Trophoblast cell (in vitro differentiated cells and primary cell): ENCODE data around the gene RAN.
"Not testable (repeated sequence)": the region's sequence is repeated elsewhere in the genome, so short reads cannot be mapped to it uniquely, and the experiment has no call there.

ENCODE experiments used
- DNase-seq, 2 donors: peaks; one replicate each; pipeline ENCODE4 v3.0.0-alpha.2; 2016
- H2AFZ ChIP-seq: 2 replicates; pipeline ENCODE4 v1.6.1; 2013; ENCODE audit warnings: low read length, moderate library complexity, mild to moderate bottlenecking; ENCODE audit not compliant: insufficient read depth, poor library complexity
- H2AK5ac ChIP-seq: 2 replicates; pipeline ENCODE4 v1.6.1; 2013; ENCODE audit warnings: mild to moderate bottlenecking, low read length
- H2BK120ac ChIP-seq: 2 replicates; pipeline ENCODE4 v1.6.1; 2013; ENCODE audit warnings: low read length, mild to moderate bottlenecking, moderate library complexity; ENCODE audit not compliant: insufficient read depth, poor library complexity
- H2BK12ac ChIP-seq: 2 replicates; pipeline ENCODE4 v1.6.1; 2013; ENCODE audit warnings: mild to moderate bottlenecking, low read length, moderate library complexity
- H2BK5ac ChIP-seq: 2 replicates; pipeline ENCODE4 v1.6.1; 2013; ENCODE audit warnings: low read length, low read depth, moderate library complexity, mild to moderate bottlenecking; ENCODE audit not compliant: poor library complexity
- H3K14ac ChIP-seq: 2 replicates; pipeline ENCODE4 v1.6.1; 2013; ENCODE audit warnings: mild to moderate bottlenecking, low read length
- H3K18ac ChIP-seq: 2 replicates; pipeline ENCODE4 v1.6.1; 2013; ENCODE audit warnings: mild to moderate bottlenecking, low read length
- H3K23ac ChIP-seq: 2 replicates; pipeline ENCODE4 v1.6.1; 2013; ENCODE audit warnings: low read length
- H3K27ac ChIP-seq: 2 replicates; pipeline ENCODE4 v1.5.1; 2013; ENCODE audit warnings: low read depth, mild to moderate bottlenecking, inconsistent platforms, low read length, moderate library complexity
- H3K27me3 ChIP-seq: 2 replicates; pipeline ENCODE4 v1.6.1; 2013; ENCODE audit warnings: inconsistent platforms, mild to moderate bottlenecking, low read length, moderate library complexity; ENCODE audit not compliant: insufficient read depth
- H3K36me3 ChIP-seq, 2 experiments: 1 replicate in 1 of 2; 2 replicates in 1 of 2; pipeline ENCODE4 v1.6.1; 2013; ENCODE audit warnings: low read length in 2 of 2, mild to moderate bottlenecking in 2 of 2, moderate library complexity in 1 of 2; ENCODE audit not compliant: insufficient read depth in 2 of 2, control insufficient read depth in 1 of 2
- H3K4ac ChIP-seq: 2 replicates; pipeline ENCODE4 v1.6.1; 2013; ENCODE audit warnings: low read depth, mild to moderate bottlenecking, low read length, moderate library complexity
- H3K4me1 ChIP-seq, 2 experiments: 1 replicate in 1 of 2; 2 replicates in 1 of 2; pipeline ENCODE4 v1.6.1; 2013; ENCODE audit warnings: low read length in 2 of 2, mild to moderate bottlenecking in 2 of 2, moderate library complexity in 1 of 2; ENCODE audit not compliant: insufficient read depth in 2 of 2, control insufficient read depth in 1 of 2
- H3K4me2 ChIP-seq: 2 replicates; pipeline ENCODE4 v1.6.1; 2013; ENCODE audit warnings: inconsistent platforms, mild to moderate bottlenecking, low read length, moderate library complexity
- H3K4me3 ChIP-seq: 2 replicates; pipeline ENCODE4 v1.5.1; 2013; ENCODE audit warnings: mild to moderate bottlenecking, low read depth, low read length, inconsistent platforms
- H3K79me1 ChIP-seq: one replicate; pipeline ENCODE4 v1.6.1; 2013; ENCODE audit warnings: low read length
- H3K79me2 ChIP-seq: 2 replicates; pipeline ENCODE4 v1.6.1; 2013; ENCODE audit warnings: low read length, mild to moderate bottlenecking; ENCODE audit not compliant: control insufficient read depth, insufficient read depth, poor library complexity
- H3K9ac ChIP-seq: 2 replicates; pipeline ENCODE4 v1.6.1; 2013; ENCODE audit warnings: mild to moderate bottlenecking, low read length
- H3K9me3 ChIP-seq: 2 replicates; pipeline ENCODE4 v1.6.1; 2013; ENCODE audit warnings: low read depth, mild to moderate bottlenecking, control low read depth, inconsistent platforms, low read length; ENCODE audit not compliant: insufficient read depth
- H4K12ac ChIP-seq: 2 replicates; pipeline ENCODE4 v1.6.1; 2013; ENCODE audit warnings: low read depth, mild to moderate bottlenecking, low read length, moderate library complexity
- H4K8ac ChIP-seq: 2 replicates; pipeline ENCODE4 v1.6.1; 2013; ENCODE audit warnings: low read depth, mild to moderate bottlenecking, low read length, moderate library complexity
- H4K91ac ChIP-seq: one replicate; pipeline ENCODE4 v1.6.1; 2013; ENCODE audit warnings: low read depth, mild to moderate bottlenecking, low read length, moderate library complexity
- WGBS: extraction: QIAGEN DNeasy Blood & Tissue Kit; methylation state at CpG from one replicate; pipeline ENCODE4 v1.1.7; 2013; ENCODE audit warnings: missing lambda C conversion rate; ENCODE audit not compliant: insufficient read length, insufficient coverage; ENCODE audit errors: extremely low coverage; 5-methylcytosine and 5-hydroxymethylcytosine counted together

Gene RAN

DNA sequence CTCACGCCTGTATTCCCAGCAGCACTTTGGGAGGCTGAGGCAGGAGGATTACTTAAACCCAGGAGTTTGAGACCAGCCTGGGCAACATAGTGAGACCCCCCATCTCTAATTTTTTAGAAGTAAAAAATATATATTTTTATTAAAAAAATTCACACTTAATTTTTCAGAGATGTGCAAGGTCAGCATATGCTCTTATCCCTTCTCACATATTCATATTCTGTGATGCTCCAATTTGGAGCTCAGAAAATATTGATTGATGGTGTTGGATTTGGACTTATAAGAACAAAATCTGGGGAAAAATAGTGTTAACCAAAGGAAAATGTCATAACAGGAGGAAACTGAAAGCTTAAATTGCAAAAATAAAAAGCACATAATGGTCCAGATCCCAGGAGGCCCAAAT lies 9.7 kb downstream of the RAN start:
- Histone ChIP-seq H3K18ac (no peak overlapping the region), H3K79me1 (no peaks in the 10 kb centered on the region), H3K14ac (no peak overlapping the region), H3K4me2 (no peak overlapping the region), H2AFZ (no peak overlapping the region), H4K8ac (no peak overlapping the region), H2AK5ac (no peak overlapping the region), H3K23ac (no peak overlapping the region), H3K79me2 (no peaks in the 10 kb centered on the region), H4K12ac (no peak overlapping the region), H2BK5ac (no peak overlapping the region), H3K9me3 (no peaks in the 10 kb centered on the region), H3K4me3 (no peak overlapping the region), H3K9ac (no peak overlapping the region), H3K4ac (no peak overlapping the region), H3K27ac (no peak overlapping the region), H4K91ac (no peak overlapping the region), H2BK12ac (no peak overlapping the region), H2BK120ac (no peak overlapping the region), H3K36me3 (peaks cover 0 to 6% of the 10 kb centered on the region in 2 experiments), H3K27me3 (no peaks in the 10 kb centered on the region), H3K4me1 (no peaks in the 10 kb centered on the region)
- no CpG with 5 or more reads among the region's 1 CpG for WGBS
- no peak for DNase-seq

DNA sequence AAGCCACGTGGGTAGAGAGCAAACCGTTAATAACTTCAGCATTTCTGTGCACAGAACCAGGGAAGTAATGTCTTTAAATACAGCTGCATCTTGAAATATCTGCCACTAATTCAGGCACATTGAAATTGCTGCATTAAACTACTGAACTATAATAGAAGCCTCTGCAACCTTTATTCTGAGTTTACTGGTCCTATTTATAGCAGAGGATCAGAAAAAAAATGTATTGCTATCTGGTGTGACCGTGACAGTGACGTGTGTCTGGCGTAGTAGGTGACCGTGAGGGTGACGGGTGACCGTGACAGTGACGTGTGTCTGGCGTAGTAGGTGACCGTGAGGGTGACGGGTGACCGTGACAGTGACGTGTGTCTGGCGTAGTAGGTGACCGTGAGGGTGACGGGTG lies 15.3 kb downstream of the RAN start:
- not testable (repeated sequence) for H3K9ac ChIP-seq, DNase-seq, H3K4me1 ChIP-seq, H3K4me2 ChIP-seq, H3K27me3 ChIP-seq, H3K36me3 ChIP-seq, H3K18ac ChIP-seq, H2BK5ac ChIP-seq, H3K4me3 ChIP-seq, H2AFZ ChIP-seq, H3K9me3 ChIP-seq, H3K4ac ChIP-seq, H2BK120ac ChIP-seq, H4K8ac ChIP-seq, H3K79me1 ChIP-seq, H3K23ac ChIP-seq, H3K79me2 ChIP-seq, H2AK5ac ChIP-seq, H3K14ac ChIP-seq, H2BK12ac ChIP-seq, H4K91ac ChIP-seq, H3K27ac ChIP-seq, H4K12ac ChIP-seq
- no CpG with 5 or more reads among the region's 17 CpGs for WGBS

DNA sequence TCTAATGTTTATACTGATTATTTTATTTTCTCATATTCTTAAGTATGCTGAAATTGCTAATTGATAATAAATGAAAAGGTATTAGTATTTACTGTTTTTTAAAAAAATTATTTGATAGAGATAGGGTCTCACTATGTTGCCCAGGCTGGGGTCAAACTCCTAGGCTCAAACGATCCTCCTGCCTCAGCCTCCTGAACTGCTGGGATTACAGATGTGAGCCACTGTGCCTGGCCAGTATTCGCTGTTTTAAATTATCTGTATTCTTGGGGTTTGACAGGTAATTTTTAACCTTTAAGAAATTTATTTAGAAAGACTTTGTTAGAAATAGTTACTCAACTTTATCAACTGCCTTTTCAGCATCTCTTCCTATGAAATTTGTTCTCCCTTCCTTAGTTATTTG lies 32.2 kb downstream of the RAN start:
- Histone ChIP-seq H3K4me2 (no peak overlapping the region), H2BK5ac (no peak overlapping the region), H3K4me1 (no peaks in the 10 kb centered on the region), H3K23ac (no peak overlapping the region), H3K9me3 (no peaks in the 10 kb centered on the region), H2AK5ac (no peak overlapping the region), H3K27ac (no peak overlapping the region), H3K79me2 (no peaks in the 10 kb centered on the region), H2BK120ac (no peak overlapping the region), H4K12ac (no peak overlapping the region), H4K91ac (no peak overlapping the region), H4K8ac (no peak overlapping the region), H3K9ac (no peak overlapping the region), H2BK12ac (no peak overlapping the region), H3K14ac (no peak overlapping the region), H3K27me3 (no peaks in the 10 kb centered on the region), H3K79me1 (no peaks in the 10 kb centered on the region), H3K18ac (no peak overlapping the region), H3K4me3 (no peak overlapping the region), H3K4ac (no peak overlapping the region), H2AFZ (no peak overlapping the region), H3K36me3 (no peaks in the 10 kb centered on the region)
- DNase-seq: no peak
- no CpG with 5 or more reads among the region's 2 CpGs for WGBS

DNA sequence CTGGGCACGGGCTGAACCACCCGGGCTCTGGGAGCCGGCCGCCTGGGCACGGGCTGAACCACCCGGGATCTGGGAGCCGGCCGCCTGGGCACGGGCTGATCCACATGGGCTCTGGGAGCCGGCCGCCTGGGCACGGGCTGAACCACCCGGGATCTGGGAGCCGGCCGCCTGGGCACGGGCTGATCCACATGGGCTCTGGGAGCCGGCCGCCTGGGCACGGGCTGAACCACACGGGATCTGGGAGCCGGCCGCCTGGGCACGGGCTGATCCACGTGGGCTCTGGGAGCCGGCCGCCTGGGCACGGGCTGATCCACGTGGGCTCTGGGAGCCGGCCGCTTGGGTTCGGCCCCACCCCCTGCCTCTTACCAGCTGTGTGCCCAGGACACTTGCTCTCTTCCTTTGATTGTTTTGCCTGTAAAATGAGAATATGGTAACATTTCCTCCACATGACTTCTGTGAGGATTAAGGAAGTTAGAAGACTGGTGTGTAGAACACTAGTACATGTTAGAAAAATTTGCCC lies 33.1 kb downstream of the RAN start:
- H3K27ac ChIP-seq, H2AFZ ChIP-seq, H3K4me3 ChIP-seq, H3K18ac ChIP-seq, H2AK5ac ChIP-seq, H3K23ac ChIP-seq, H2BK12ac ChIP-seq, H2BK120ac ChIP-seq, H4K8ac ChIP-seq, H3K79me1 ChIP-seq, H3K4me1 ChIP-seq, H3K14ac ChIP-seq, H3K4me2 ChIP-seq, H3K4ac ChIP-seq, H4K12ac ChIP-seq, H3K36me3 ChIP-seq, H3K9ac ChIP-seq, H2BK5ac ChIP-seq, DNase-seq, H3K27me3 ChIP-seq, H3K9me3 ChIP-seq, H4K91ac ChIP-seq, H3K79me2 ChIP-seq: not testable (repeated sequence)
- WGBS: no CpG with 5 or more reads among the region's 31 CpGs
